Measurements from ENCODE around the gene LAMA5.

DNA sequence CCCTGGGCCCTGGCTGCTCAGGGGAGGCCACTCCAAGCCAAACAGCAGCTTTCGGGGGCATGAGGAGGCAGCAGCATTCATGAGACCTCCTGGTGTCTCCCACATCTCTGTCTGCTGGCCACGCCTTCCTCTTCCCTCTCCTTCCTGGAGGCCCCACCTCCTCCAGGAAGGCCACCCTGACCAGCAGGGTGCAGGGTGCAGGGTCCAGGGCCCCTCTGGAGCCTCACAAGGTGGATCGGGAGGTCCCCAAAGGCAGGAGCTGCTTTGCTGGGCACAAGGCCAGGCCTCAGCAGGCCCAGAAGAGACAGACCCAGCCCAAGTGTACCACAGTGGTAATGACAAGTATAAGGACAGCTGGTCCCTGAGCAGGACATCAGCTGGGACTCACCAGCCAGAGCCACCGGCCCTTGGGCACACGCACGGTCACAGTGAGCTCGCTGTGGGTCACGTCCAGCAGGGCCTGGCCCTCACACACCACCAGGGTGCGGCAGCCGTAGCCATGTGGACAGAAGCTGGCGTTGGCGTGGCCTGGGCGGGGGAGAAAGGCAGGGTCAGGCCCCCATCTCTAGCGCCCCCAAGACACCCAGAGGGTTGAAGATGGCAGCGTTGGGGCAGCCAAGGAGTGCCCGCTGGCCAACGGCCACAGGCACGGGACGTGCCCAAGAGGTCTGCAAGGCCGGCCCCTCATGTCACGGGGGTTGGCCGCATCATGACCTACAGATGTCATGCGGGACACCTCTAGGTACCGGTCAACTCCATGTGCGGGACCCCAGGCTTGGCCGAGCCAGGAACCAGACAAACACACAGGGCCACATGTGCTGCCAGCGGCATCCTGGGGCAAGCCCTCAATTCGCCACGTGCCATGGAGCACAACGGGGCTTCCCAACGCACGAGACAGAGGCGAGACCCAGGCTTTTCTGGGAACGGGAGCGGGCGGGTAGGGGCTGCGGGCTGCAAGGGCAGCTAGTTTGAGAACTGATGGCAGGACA is 37.4 kb downstream of the LAMA5 start:
- TF ChIP-seq, protein P1, sequence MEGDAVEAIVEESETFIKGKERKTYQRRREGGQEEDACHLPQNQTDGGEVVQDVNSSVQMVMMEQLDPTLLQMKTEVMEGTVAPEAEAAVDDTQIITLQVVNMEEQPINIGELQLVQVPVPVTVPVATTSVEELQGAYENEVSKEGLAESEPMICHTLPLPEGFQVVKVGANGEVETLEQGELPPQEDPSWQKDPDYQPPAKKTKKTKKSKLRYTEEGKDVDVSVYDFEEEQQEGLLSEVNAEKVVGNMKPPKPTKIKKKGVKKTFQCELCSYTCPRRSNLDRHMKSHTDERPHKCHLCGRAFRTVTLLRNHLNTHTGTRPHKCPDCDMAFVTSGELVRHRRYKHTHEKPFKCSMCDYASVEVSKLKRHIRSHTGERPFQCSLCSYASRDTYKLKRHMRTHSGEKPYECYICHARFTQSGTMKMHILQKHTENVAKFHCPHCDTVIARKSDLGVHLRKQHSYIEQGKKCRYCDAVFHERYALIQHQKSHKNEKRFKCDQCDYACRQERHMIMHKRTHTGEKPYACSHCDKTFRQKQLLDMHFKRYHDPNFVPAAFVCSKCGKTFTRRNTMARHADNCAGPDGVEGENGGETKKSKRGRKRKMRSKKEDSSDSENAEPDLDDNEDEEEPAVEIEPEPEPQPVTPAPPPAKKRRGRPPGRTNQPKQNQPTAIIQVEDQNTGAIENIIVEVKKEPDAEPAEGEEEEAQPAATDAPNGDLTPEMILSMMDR (IDR thresholded peaks at IDR 0.05) = no peak
- TF ChIP-seq EP300 (IDR thresholded peaks at IDR 0.05) = no peak
- TF ChIP-seq POLR2A (IDR thresholded peaks at IDR 0.05) = no peak
